Neural progenitor cell (in vitro differentiated cells): ENCODE measurements around the gene MRPS25. TPM values are rescaled to one million over a fixed set of nuclear protein-coding genes. Genes with fewer than 3 reads are reported as not detected.

ENCODE experiments used
- DNase-seq: peaks from one replicate; pipeline ENCODE4 v3.0.0-alpha.2; 2016; ENCODE audit warnings: low spot score
- H2AFZ ChIP-seq: fragments of 200-600 bp; sonication (generic); replicated peaks from 2 replicates; pipeline ENCODE4 v1.6.1; 2016; ENCODE audit warnings: antibody characterized with exemption
- H3F3A ChIP-seq: fragments of 200-600 bp; sonication (generic); 2 replicates; pipeline ENCODE4 v1.6.1; 2016; ENCODE audit warnings: antibody characterized with exemption, low read depth
- H3K27ac ChIP-seq: fragments of 200-600 bp; sonication (generic); 2 replicates; pipeline ENCODE4 v1.5.1; 2016; ENCODE audit warnings: mild to moderate bottlenecking
- H3K27me3 ChIP-seq: fragments of 200-600 bp; sonication (generic); 2 replicates; pipeline ENCODE4 v1.6.1; 2016; ENCODE audit warnings: mild to moderate bottlenecking, moderate library complexity
- H3K36me3 ChIP-seq: fragments of 200-600 bp; sonication (generic); 2 replicates; pipeline ENCODE4 v1.5.1; 2016
- H3K4me1 ChIP-seq: fragments of 200-600 bp; sonication (generic); 2 replicates; pipeline ENCODE4 v1.6.1; 2016; ENCODE audit warnings: mixed run types
- H3K4me2 ChIP-seq: fragments of 200-600 bp; sonication (generic); 2 replicates; pipeline ENCODE4 v1.6.1; 2016
- H3K4me3 ChIP-seq: fragments of 200-600 bp; sonication (generic); 2 replicates; pipeline ENCODE4 v1.5.1; 2016
- H3K79me2 ChIP-seq: fragments of 200-600 bp; sonication (generic); 2 replicates; pipeline ENCODE4 v1.6.1; 2016; ENCODE audit warnings: low read depth
- H3K9ac ChIP-seq: fragments of 200-600 bp; sonication (generic); 2 replicates; pipeline ENCODE4 v1.6.1; 2016
- H3K9me3 ChIP-seq: fragments of 200-600 bp; sonication (generic); 2 replicates; pipeline ENCODE4 v1.5.1; 2016; ENCODE audit warnings: low read depth
- H4K20me1 ChIP-seq: fragments of 200-600 bp; sonication (generic); 2 replicates; pipeline ENCODE4 v1.6.1; 2016; ENCODE audit warnings: low read depth
- H3K27ac Mint-ChIP-seq: 3 replicates; pipeline ENCODE4 v1.8.0; 2021; ENCODE audit warnings: mixed read lengths
- H3K27me3 Mint-ChIP-seq: 2 replicates; pipeline ENCODE4 v1.8.0; 2022; ENCODE audit warnings: low read depth, mild to moderate bottlenecking, inconsistent platforms, moderate library complexity, mixed read lengths; ENCODE audit not compliant: insufficient read depth
- H3K36me3 Mint-ChIP-seq: 3 replicates; pipeline ENCODE4 v1.8.0; 2021; ENCODE audit warnings: mixed read lengths
- H3K4me1 Mint-ChIP-seq: 3 replicates; pipeline ENCODE4 v1.8.0; 2021; ENCODE audit warnings: mixed read lengths
- H3K4me3 Mint-ChIP-seq: 3 replicates; pipeline ENCODE4 v1.8.0; 2021; ENCODE audit warnings: mild to moderate bottlenecking, moderate library complexity, mixed read lengths
- H3K9me3 Mint-ChIP-seq: 3 replicates; pipeline ENCODE4 v1.8.0; 2020; ENCODE audit warnings: mixed read lengths
- CTCF ChIP-seq: fragments of 200-600 bp; sonication (generic); IDR thresholded peaks from 2 replicates; pipeline ENCODE4 v1.5.1; 2017; ENCODE audit warnings: antibody characterized with exemption, mild to moderate bottlenecking
- EZH2 ChIP-seq: fragments of 200-600 bp; sonication (generic); IDR thresholded peaks from 2 replicates; pipeline ENCODE4 v1.6.1; 2017; ENCODE audit warnings: antibody characterized with exemption, mild to moderate bottlenecking, moderate library complexity
- EZH2phosphoT487 ChIP-seq: fragments of 200-600 bp; sonication (generic); IDR thresholded peaks from 2 replicates; pipeline ENCODE4 v1.6.1; 2017; ENCODE audit warnings: antibody characterized with exemption
- total RNA-seq: library from RNA; depleted of rRNA; stranded (reverse); fragments of >200 nt; gene quantifications from 2 replicates; pipeline ENCODE4 v1.2.3, GENCODE V29; 2015; ENCODE audit warnings: low replicate concordance

MRPS25 gene
- total RNA-seq, 1 donor from 2014 or later = 28.9 TPM

DNA sequence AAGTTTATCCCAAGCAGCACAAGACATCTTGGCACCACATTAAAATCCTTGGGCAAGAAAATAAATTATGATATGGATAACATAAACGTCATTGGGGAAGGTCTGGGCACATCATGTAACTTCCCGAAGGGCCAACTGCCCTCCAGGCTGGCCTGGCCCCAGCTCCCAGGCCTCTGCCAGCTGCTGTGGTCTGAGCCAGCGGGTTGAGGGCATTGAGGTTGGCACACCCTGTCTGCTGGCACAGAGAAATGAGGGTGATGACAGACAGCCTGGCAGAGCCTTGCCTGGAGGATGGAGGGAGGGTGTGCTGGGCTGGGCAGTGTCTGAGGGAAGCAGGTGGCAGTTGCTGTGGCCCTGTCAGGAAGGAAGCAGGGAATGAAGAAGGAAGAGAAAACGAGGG is 37.1 kb upstream of the MRPS25 start:
- H2AFZ ChIP-seq = no peak overlapping the region
- peaks cover 6% of the 10 kb centered on the region for H3K4me1 ChIP-seq

DNA sequence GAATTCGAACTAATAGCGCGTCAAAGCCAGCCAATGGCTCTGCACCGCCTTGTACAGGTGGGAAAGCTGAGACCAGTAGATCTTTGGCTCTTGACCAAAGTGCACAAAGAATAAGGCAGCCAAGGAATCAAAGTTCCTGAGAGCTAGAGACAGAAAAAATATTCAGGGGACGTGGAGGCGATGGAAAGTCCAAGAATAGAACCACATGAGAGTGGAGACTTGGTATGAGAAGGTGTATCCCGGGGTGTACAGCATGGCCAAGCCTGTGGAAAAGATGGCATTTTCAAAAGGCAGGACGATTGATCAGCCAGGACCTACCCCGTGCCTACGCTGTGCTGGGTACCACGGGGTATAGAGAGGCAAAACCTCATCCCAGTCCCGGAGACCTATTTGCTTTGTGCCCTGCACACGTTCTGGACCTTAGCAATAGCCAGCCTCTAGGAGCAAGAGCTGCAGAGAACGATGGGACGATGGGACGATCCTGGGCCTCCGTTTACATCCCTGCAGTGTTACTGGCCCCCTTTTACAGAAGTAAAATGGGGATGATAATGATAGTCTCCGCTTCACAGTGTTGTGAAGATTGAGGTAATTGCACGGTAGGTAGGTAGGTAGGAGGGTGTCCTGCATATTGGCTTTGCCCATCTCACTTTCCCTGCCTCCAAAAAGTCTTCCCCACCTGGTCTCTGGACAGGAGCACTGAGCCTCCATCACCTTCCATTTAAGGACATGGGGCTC is 34.4 kb upstream of the MRPS25 start:
- peak; percentile 16 for DNase-seq
- Mint-ChIP-seq H3K9me3 (no peaks in the 10 kb centered on the region), H3K36me3 (peaks cover 4% of the 10 kb centered on the region), H3K4me1 (peaks cover 11% of the 10 kb centered on the region), H3K27me3 (peaks cover 7% of the 10 kb centered on the region), H3K4me3 (peak overlapping the region; percentile 95), H3K27ac (peak overlapping the region; percentile 93)
- no peak overlapping the region for H3K27ac ChIP-seq
- peak overlapping the region; percentile 93 for H3K4me3 ChIP-seq
- peak overlapping the region; percentile 75 for H2AFZ ChIP-seq
- H3K4me1 ChIP-seq = peaks cover 6% of the 10 kb centered on the region
- TF ChIP-seq EZH2 (no peak), EZH2phosphoT487 (no peak), CTCF (no peak)
- H3F3A ChIP-seq = peaks cover 6% of the 10 kb centered on the region
- H3K9ac ChIP-seq = peak overlapping the region; percentile 83
- no peaks in the 10 kb centered on the region for H3K9me3 ChIP-seq
- peaks cover 4% of the 10 kb centered on the region for H4K20me1 ChIP-seq
- H3K4me2 ChIP-seq = peak overlapping the region; percentile 99
- peaks cover 26% of the 10 kb centered on the region for H3K79me2 ChIP-seq
- H3K27me3 ChIP-seq = no peaks in the 10 kb centered on the region
- H3K36me3 ChIP-seq = no peaks in the 10 kb centered on the region

More for the DNA sequence above, 37.1 kb upstream of the MRPS25 start:
- Mint-ChIP-seq H3K27me3 (peaks cover 9% of the 10 kb centered on the region), H3K9me3 (no peaks in the 10 kb centered on the region), H3K4me1 (peaks cover 11% of the 10 kb centered on the region), H3K27ac (no peak overlapping the region), H3K36me3 (no peaks in the 10 kb centered on the region), H3K4me3 (no peak overlapping the region)
- TF ChIP-seq EZH2 (no peak), CTCF (no peak)
- Histone ChIP-seq H3K4me2 (no peak overlapping the region), H3F3A (peaks cover 6% of the 10 kb centered on the region), H3K9ac (no peak overlapping the region), H3K4me3 (no peak overlapping the region), H3K36me3 (no peaks in the 10 kb centered on the region), H3K79me2 (peaks cover 15% of the 10 kb centered on the region), H4K20me1 (no peaks in the 10 kb centered on the region), H3K27ac (no peak overlapping the region), H3K27me3 (no peaks in the 10 kb centered on the region), H3K9me3 (no peaks in the 10 kb centered on the region)
- DNase-seq = no peak

DNA sequence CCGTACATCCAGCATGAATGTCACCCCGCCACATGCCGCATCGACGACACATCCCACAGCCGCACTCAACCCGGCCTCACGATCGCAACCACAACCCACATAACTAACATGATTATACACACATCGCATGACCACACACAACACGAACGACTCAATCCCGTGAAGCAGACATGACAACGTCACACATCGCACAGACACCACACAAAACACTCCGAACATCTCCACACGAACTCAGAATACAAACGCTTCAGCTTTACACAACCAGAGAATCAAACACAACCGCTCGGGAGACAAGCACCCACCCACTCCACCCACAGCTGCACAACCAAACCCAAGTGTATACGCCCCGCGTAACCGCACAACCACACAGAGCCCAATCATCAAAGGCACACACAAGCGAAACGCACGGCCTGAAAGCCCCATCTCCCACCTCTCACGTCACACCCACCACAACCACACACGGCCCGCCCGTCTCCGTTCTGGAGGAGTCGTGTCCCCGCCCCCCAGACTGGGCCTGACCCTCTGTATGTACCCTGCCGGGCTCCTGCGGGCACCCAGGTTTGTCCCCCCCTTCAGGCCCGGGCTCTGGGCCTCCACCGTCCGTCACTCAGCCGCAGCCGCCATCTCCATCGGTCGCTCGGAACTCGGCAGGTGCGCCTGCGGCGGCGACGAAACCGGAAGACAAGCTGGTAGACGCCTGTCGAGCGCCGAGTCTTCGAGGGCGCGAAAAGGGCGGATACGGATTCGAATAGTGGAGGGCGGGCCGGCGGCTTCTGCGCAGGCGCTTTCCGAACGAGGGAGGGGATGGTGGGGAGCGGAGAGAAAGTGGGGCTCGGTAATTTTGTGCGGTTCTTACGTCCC is 33.6 kb upstream of the MRPS25 start, which contains the start of gene RBSN:
Gene RBSN, minus strand, starts transcription at position 646 of the 861 bp plus-strand sequence. CDS start 3,028 bp downstream, outside the sequence.
- peaks cover 4% of the 10 kb centered on the region for H4K20me1 ChIP-seq
- Mint-ChIP-seq H3K4me1 (peaks cover 11% of the 10 kb centered on the region), H3K27ac (peak within 1 kb of the TSS; percentile 93), H3K9me3 (no peaks in the 10 kb centered on the region), H3K27me3 (peaks cover 7% of the 10 kb centered on the region), H3K4me3 (peak within 1 kb of the TSS; percentile 95), H3K36me3 (peaks cover 4% of the 10 kb centered on the region)
- TF ChIP-seq CTCF (no peak), EZH2 (no peak), EZH2phosphoT487 (no peak)
- DNase-seq = peak; percentile 98
- no peaks in the 10 kb centered on the region for H3K27me3 ChIP-seq
- peak within 1 kb of the TSS; percentile 99 for H3K4me2 ChIP-seq
- H3K4me3 ChIP-seq = peak within 1 kb of the TSS; percentile 93
- H3F3A ChIP-seq = peaks cover 6% of the 10 kb centered on the region
- no peaks in the 10 kb centered on the region for H3K9me3 ChIP-seq
- H3K27ac ChIP-seq = no peak within 1 kb of the TSS
- no peaks in the 10 kb centered on the region for H3K36me3 ChIP-seq
- H3K79me2 ChIP-seq = peaks cover 26% of the 10 kb centered on the region
- peaks cover 6% of the 10 kb centered on the region for H3K4me1 ChIP-seq
- peak within 1 kb of the TSS; percentile 83 for H3K9ac ChIP-seq
- H2AFZ ChIP-seq = peak within 1 kb of the TSS; percentile 75
